ENCODE results near the gene CHADL. TPM values are rescaled to one million over a fixed set of nuclear protein-coding genes. Genes with fewer than 3 reads are reported as not detected.

Gene CHADL
- total RNA-seq, 1 experiment from 2014 or later: not detected

- DNase-seq (ENCODE audit: low spot score): no peak
These were observed 17.0 kb upstream of the CHADL start for GRCh38 chr22:41257696-41258095.

GRCh38 chr22:41256254-41257253 is 15.8 kb upstream of the CHADL start:
- no peak for DNase-seq (ENCODE audit: low spot score)

GRCh38 chr22:41254230-41254629 is 13.5 kb upstream of the CHADL start:
- DNase-seq (ENCODE audit: low spot score): no peak

GRCh38 chr22:41252365-41252764 is 11.6 kb upstream of the CHADL start:
- DNase-seq (ENCODE audit: low spot score): no peak

- DNase-seq (ENCODE audit: low spot score): no peak
These were observed 9.4 kb upstream of the CHADL start for GRCh38 chr22:41250127-41250526.

GRCh38 chr22:41249442-41249841 is 8.7 kb upstream of the CHADL start:
- no peak for DNase-seq (ENCODE audit: low spot score)

- no peak for DNase-seq (ENCODE audit: low spot score)
These were observed 8.0 kb upstream of the CHADL start for GRCh38 chr22:41248758-41249157.

GRCh38 chr22:41248314-41248713 is 7.6 kb upstream of the CHADL start:
- no peak for DNase-seq (ENCODE audit: low spot score)

- DNase-seq (ENCODE audit: low spot score): no peak
These were observed 7.0 kb upstream of the CHADL start for GRCh38 chr22:41247703-41248102.

- no peak for DNase-seq (ENCODE audit: low spot score)
These were observed 5.3 kb upstream of the CHADL start for GRCh38 chr22:41245917-41246499.

- DNase-seq (ENCODE audit: low spot score): no peak
These were observed 2.6 kb upstream of the CHADL start for GRCh38 chr22:41243361-41243760.

GRCh38 chr22:41242396-41243117 is 1.8 kb upstream of the CHADL start:
- no peak for DNase-seq (ENCODE audit: low spot score)

GRCh38 chr22:41241133-41241676 is 474 bp upstream of the CHADL start:
- DNase-seq (ENCODE audit: low spot score): no peak

- no peak for DNase-seq (ENCODE audit: low spot score)
These were observed 1.1 kb downstream of the CHADL start for GRCh38 chr22:41239443-41240128.

GRCh38 chr22:41238570-41239442 is 1.9 kb downstream of the CHADL start:
- DNase-seq (ENCODE audit: low spot score): peak; percentile 3

- peak; percentile 76 for DNase-seq (ENCODE audit: low spot score)
These were observed 2.8 kb downstream of the CHADL start for GRCh38 chr22:41237707-41238569.

- no peak for DNase-seq (ENCODE audit: low spot score)
These were observed 3.6 kb downstream of the CHADL start for GRCh38 chr22:41237036-41237706.

GRCh38 chr22:41234815-41235695 is 5.7 kb downstream of the CHADL start:
- no peak for DNase-seq (ENCODE audit: low spot score)

Data from HT-29 (cell line).